Endodermal cell (in vitro differentiated cells): ENCODE results near the gene C1QTNF12. TPM values are rescaled to one million over a fixed set of nuclear protein-coding genes. Genes with fewer than 3 reads are reported as not detected.

Experiments
- DNase-seq: peaks from one replicate; pipeline ENCODE4 v3.0.0-alpha.2; 2017
- H3K27ac ChIP-seq: 2 replicates; pipeline ENCODE4 v1.5.1; 2013; ENCODE audit warnings: mild to moderate bottlenecking, low read depth, low read length, moderate library complexity
- H3K27me3 ChIP-seq: 2 replicates; pipeline ENCODE4 v1.6.1; 2013; ENCODE audit warnings: mild to moderate bottlenecking, low read length, moderate library complexity; ENCODE audit not compliant: insufficient read depth, control insufficient read depth, poor library complexity, severe bottlenecking
- H3K36me3 ChIP-seq: 2 replicates; pipeline ENCODE4 v1.7.0; 2013; ENCODE audit warnings: mild to moderate bottlenecking, low read length, moderate library complexity; ENCODE audit not compliant: control insufficient read depth, insufficient read depth
- H3K4me1 ChIP-seq: one replicate; pipeline ENCODE4 v1.7.0; 2013; ENCODE audit warnings: low read length; ENCODE audit not compliant: control insufficient read depth, insufficient read depth
- H3K4me3 ChIP-seq: 2 replicates; pipeline ENCODE4 v1.5.1; 2013; ENCODE audit warnings: mild to moderate bottlenecking, low read length, moderate library complexity
- H3K9ac ChIP-seq: 2 replicates; pipeline ENCODE4 v1.6.1; 2013; ENCODE audit warnings: mild to moderate bottlenecking, low read length, moderate library complexity; ENCODE audit not compliant: poor library complexity, severe bottlenecking; ENCODE audit errors: extremely low read depth
- H3K9me3 ChIP-seq: 2 replicates; pipeline ENCODE4 v1.6.1; 2013; ENCODE audit warnings: mild to moderate bottlenecking, low read length, moderate library complexity; ENCODE audit not compliant: control insufficient read depth
- H3K27ac Mint-ChIP-seq: 2 replicates; pipeline ENCODE4 v1.8.0; 2020; ENCODE audit warnings: mixed read lengths
- H3K27me3 Mint-ChIP-seq: 2 replicates; pipeline ENCODE4 v1.8.0; 2021; ENCODE audit warnings: mild to moderate bottlenecking, mixed read lengths; ENCODE audit not compliant: insufficient read depth
- H3K36me3 Mint-ChIP-seq: 2 replicates; pipeline ENCODE4 v1.8.0; 2020; ENCODE audit warnings: low read depth, mixed read lengths
- H3K4me1 Mint-ChIP-seq: 2 replicates; pipeline ENCODE4 v1.8.0; 2020; ENCODE audit warnings: mixed read lengths
- H3K4me3 Mint-ChIP-seq: 2 replicates; pipeline ENCODE4 v1.8.0; 2020; ENCODE audit warnings: mild to moderate bottlenecking, moderate library complexity, mixed read lengths
- H3K9me3 Mint-ChIP-seq: 2 replicates; pipeline ENCODE4 v1.8.0; 2020; ENCODE audit warnings: mild to moderate bottlenecking, mixed read lengths
- CTCF ChIP-seq: fragments of 200-600 bp; sonication (generic); conservative IDR thresholded peaks from 2 replicates; pipeline ENCODE4 v1.5.0; 2021; ENCODE audit warnings: antibody characterized with exemption, mild to moderate bottlenecking
- WGBS, 2 experiments: methylation state at CpG; one replicate each; pipeline versions ENCODE4 v1.1.5 to v1.1.7; 2013; ENCODE audit warnings: missing lambda C conversion rate in 2 of 2, mixed read lengths in 1 of 2; ENCODE audit not compliant: insufficient coverage in 1 of 2, insufficient read length in 1 of 2; 5-methylcytosine and 5-hydroxymethylcytosine counted together
- total RNA-seq, 2 donors: library from RNA; stranded (reverse); fragmentation: NEBNext Ultra II Directional in 1 of 2; extraction: Animal tissue kit (Norgen Biotek cat#: 25700) in 1 of 2; gene quantifications; 2 replicates in 1 of 2; 3 replicates in 1 of 2; pipeline ENCODE4 v1.2.1, GENCODE V29; 2021

The C1QTNF12 gene
- total RNA-seq, 2 donors from 2014 or later, result 8.1 to 13.5 TPM

- H3K27me3 ChIP-seq, result no peaks in the 10 kb centered on the region
- no peaks in the 10 kb centered on the region for H3K4me1 ChIP-seq
- H3K27ac ChIP-seq, result no peak overlapping the region
- H3K36me3 ChIP-seq, result no peaks in the 10 kb centered on the region
- WGBS, 2 experiments, result 92 to 95% methylated on average over 68 to 94 of the region's 94 CpGs
- no peak for TF ChIP-seq CTCF
- Mint-ChIP-seq H3K4me1 (no peaks in the 10 kb centered on the region), H3K27me3 (no peaks in the 10 kb centered on the region), H3K9me3 (peaks cover 2% of the 10 kb centered on the region), H3K27ac (no peak overlapping the region), H3K4me3 (no peak overlapping the region), H3K36me3 (no peaks in the 10 kb centered on the region)
- H3K9me3 ChIP-seq, result no peaks in the 10 kb centered on the region
- H3K9ac ChIP-seq, result no peak overlapping the region
- DNase-seq, result peak; percentile 94
- no peak overlapping the region for H3K4me3 ChIP-seq
These were observed 47.0 kb upstream of the C1QTNF12 start for GRCh38 chr1:1293263-1294249.

- Mint-ChIP-seq H3K27me3 (no peaks in the 10 kb centered on the region), H3K4me3 (no peak overlapping the region), H3K27ac (no peak overlapping the region), H3K36me3 (no peaks in the 10 kb centered on the region), H3K4me1 (no peaks in the 10 kb centered on the region), H3K9me3 (peaks cover 2% of the 10 kb centered on the region)
- no peak for DNase-seq
- WGBS, 2 experiments, result 96 to 100% methylated on average over 7 to 18 of the region's 18 CpGs
- H3K9me3 ChIP-seq, result no peaks in the 10 kb centered on the region
- H3K9ac ChIP-seq, result no peak overlapping the region
- H3K36me3 ChIP-seq, result no peaks in the 10 kb centered on the region
- H3K4me1 ChIP-seq, result no peaks in the 10 kb centered on the region
- H3K4me3 ChIP-seq, result no peak overlapping the region
- no peak for TF ChIP-seq CTCF
- H3K27ac ChIP-seq, result no peak overlapping the region
- no peaks in the 10 kb centered on the region for H3K27me3 ChIP-seq
These were observed 46.3 kb upstream of the C1QTNF12 start for GRCh38 chr1:1292851-1293250.

GRCh38 chr1:1292442-1292779 is 45.9 kb upstream of the C1QTNF12 start:
- TF ChIP-seq CTCF, result no peak
- H3K27ac ChIP-seq, result no peak overlapping the region
- Mint-ChIP-seq H3K4me3 (no peak overlapping the region), H3K36me3 (no peaks in the 10 kb centered on the region), H3K27ac (no peak overlapping the region), H3K4me1 (no peaks in the 10 kb centered on the region), H3K27me3 (no peaks in the 10 kb centered on the region), H3K9me3 (peaks cover 2% of the 10 kb centered on the region)
- no peaks in the 10 kb centered on the region for H3K9me3 ChIP-seq
- H3K4me3 ChIP-seq, result no peak overlapping the region
- H3K27me3 ChIP-seq, result no peaks in the 10 kb centered on the region
- no peaks in the 10 kb centered on the region for H3K36me3 ChIP-seq
- H3K9ac ChIP-seq, result no peak overlapping the region
- DNase-seq, result no peak
- 86 to 88% methylated on average over 8 to 9 of the region's 9 CpGs for WGBS, 2 experiments
- H3K4me1 ChIP-seq, result no peaks in the 10 kb centered on the region
